Activated CD4-positive, alpha-beta T cell treated with anti-CD3 and anti-CD28 coated beads, Interleukin-2, amount 50 U/mL, for 48 hours (primary cell): ENCODE data around the gene ZNF662.
A peak's percentile ranks its signal among the peaks of the same experiment; 100 is the strongest.

Source experiments
- DNase-seq, 2 experiments: peaks; one replicate each; pipeline ENCODE4 v3.0.0-alpha.2; 2020

The ZNF662 gene

DNA sequence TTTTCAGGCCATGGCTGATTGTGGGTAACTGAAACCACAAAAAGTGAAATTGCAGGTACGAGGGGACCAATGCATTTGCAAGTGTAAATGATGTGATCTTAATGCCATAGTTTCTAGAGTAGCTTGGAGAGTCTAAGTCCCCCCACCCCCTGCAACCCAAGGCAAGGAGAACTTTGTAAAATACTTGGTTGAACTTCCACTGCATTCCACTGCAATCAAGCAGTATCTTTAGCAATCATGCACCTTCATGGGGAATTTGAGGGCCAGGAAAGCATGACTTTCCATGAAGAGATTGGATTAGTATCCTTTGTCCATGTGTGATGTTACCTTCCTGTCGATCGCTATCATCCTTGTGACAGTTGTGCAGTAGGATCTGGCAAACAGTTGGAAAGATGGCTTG, 18.9 kb upstream of the ZNF662 start:
- no peak for DNase-seq

DNA sequence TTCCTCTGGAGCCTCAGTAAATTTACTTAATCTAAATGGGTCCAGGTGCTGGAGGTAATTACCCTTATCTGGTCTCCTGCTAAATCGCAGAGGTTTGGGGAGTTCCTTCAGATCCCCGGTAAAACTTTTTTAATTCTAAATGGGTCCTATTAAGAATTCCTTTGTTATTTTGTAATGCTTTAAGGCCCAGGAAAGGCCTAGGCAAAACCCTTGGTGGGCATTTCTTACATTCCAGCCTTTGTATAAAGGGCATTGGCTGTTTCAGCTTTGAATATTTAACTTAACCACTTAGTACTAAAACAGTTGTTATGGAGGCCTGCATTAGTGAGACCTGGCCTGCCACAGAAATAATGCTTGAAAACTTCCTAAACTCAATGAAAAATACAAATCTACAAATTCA, 14.9 kb upstream of the ZNF662 start:
- no peak for DNase-seq

DNA sequence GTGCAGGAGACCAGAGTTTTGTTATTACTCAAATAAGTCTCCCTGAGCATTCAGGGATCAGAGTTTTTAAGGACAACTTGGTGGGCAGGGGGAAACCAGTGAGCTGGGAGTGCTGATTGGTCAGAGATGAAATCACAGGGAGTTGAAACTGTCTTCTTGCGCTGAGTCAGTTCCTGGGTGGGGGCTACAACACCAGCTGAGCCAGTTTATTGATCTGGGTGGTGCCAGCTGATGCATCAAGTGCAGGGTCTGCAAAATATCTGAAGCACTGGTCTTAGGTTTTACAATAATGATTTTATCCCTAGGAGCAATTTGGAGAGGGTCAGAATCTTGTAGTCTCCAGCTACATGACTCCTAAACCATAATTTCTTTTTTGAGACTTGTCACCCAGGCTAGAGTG, 13.8 kb upstream of the ZNF662 start:
- no peak for DNase-seq

DNA sequence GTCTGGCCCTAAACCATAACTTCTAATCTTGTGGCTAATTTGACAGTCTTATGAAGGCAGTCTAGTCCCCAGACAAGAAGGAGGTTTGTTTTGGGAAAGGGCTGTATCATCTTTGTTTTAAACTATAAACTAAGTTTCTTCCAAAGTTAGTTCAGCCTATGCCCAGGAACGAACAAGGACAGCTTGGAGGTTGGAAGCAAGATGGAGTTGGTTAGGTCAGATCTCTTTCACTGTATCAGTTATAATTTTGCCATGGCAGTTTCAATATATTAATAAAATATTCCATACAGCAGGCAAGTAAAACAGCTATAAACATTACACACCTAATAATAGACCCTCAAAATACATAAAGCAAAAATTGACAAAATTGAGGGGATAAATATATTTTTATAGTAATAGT, 13.1 kb upstream of the ZNF662 start:
- DNase-seq: no peak

- no peak for DNase-seq
Measured at GRCh38 chr3:42894698-42895579, 11.0 kb upstream of the ZNF662 start.

DNA sequence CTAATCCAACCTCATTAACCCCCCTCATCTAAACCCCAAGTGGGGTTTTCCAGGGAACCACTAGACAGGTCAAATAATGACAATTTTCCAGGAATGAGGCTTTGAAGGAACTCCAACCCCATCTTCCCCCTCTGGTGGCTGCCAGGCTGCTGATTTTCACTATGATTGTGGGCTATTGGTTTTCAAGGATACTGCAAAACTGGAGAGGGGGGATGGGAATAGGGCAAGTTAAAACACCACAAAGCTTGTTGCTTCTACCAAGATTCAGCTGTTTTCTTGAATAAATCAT, 10.4 kb upstream of the ZNF662 start:
- no peak for DNase-seq

- DNase-seq: no peak
Measured at GRCh38 chr3:42898896-42899675, 6.9 kb upstream of the ZNF662 start.

GRCh38 chr3:42900226-42901072, 5.5 kb upstream of the ZNF662 start:
- DNase-seq: no peak

GRCh38 chr3:42901073-42901415, 4.9 kb upstream of the ZNF662 start:
- peak in 1 of 2 experiments; percentile 10 for DNase-seq

DNA sequence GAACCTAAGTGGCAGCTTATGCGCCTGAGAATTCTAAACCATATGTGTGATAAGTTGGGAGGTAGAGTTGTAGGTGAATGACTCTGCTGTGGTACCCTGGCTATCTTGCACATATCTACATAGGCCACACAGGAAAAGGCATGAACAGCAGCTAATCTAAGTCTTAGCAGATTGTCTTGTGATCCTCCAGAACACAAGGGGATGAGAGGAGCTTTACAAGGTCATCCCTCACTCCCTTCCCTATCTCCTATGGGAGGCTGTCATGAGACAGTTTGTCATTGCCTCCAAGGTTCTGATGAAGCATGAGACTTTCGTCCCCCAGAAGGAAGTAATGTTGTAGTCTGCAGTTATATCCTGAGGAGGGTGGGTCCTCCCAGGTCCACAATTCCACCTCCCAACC, 3.7 kb upstream of the ZNF662 start:
- no peak for DNase-seq

- no peak for DNase-seq
Measured at GRCh38 chr3:42904076-42904475, 1.9 kb upstream of the ZNF662 start.

DNA sequence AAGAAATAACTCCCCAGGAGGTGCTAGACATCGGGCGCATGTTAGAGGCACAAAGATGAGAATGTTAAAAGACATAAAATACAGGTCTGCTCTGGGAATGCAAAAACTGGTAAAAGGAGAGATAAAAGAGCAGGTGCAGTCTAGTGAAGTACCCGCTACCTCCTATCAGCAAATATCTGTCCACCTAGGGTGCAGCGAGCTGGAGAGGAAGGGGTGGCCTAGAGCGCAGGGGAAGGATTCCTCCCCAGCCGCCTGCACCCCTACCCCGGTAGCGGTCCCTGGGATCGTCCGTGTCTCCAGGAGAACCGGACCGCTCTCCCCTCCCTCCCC, 237 bp upstream of the ZNF662 start:
- DNase-seq: no peak

DNA sequence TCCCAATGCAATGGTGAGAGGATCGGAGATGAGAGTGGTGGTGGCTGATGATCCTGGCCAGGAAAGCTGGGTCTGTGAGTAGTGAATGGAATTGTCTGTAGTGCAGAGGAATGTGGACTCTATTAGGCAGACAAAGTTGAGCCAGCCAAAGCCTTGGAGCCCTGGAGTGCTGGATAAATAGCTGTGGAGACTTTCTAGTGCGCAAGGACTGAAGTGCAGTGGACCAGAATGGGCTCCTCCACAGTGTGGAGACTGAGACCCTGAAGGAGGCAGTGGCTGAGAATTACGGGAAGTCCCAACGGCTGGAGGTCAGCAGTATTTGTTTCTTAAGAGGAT, 874 bp downstream of the ZNF662 start:
- DNase-seq: no peak

DNA sequence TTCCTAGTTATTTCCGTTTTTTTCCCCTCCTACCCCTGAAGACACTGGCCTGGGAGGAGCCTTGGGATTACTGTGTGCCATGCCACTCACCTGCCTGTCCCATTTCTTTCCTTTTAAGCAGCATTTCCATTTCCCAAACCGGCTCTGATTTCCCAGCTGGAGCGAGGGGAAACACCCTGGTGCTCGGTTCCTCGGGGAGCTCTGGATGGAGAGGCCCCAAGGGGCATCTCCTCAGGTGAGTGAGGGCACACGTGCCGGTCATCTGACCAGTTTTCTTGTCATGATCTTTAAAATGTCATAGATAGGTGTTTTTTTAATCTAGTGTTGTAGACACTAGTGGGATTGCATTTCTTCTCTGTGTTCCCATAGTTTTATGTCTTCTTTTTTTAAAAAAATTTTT, 2.7 kb downstream of the ZNF662 start:
- no peak for DNase-seq

GRCh38 chr3:42911551-42911950, 5.6 kb downstream of the ZNF662 start:
- DNase-seq: no peak

DNA sequence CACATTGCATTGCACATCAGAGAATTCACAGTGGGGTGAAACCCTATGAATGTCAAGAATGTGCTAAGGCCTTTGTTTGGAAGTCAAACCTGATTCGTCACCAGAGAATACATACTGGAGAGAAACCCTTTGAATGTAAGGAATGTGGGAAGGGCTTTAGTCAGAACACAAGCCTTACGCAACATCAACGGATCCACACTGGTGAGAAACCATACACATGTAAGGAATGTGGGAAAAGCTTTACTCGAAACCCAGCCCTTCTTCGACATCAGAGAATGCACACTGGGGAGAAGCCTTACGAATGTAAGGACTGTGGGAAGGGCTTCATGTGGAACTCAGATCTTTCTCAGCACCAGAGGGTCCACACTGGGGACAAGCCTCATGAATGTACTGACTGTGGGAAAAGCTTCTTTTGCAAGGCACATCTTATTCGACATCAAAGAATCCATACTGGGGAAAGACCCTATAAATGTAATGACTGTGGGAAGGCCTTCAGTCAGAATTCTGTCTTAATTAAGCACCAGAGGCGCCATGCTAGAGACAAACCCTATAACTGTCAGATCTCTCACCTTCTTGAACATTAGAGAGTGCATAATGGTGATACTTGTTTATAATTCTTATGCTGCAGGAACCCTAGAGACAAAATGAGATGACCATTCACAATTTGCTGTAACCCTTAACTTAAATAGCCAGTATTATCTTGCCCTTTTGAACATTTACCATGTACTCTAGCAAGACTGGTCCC, 9.0 kb downstream of the ZNF662 start:
- no peak for DNase-seq

DNA sequence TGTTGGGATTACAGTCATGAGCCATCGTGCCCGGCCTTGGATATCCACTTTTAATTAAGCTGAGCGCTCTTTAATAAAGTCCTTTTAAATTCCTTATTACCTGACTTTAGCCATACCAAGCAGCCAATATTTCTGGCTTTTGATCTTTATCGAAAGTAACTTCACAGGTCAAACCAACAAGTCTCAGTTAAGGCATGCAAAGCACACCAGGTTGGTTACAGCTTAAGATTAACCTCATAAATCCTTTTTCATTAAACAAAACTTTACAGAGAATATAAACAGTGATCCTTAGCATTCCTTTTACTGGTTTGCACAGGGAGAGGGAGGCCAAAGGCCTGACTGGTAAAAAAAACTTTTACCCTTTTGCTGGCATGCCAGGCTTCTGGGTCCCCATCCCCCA, 17.7 kb downstream of the ZNF662 start:
- DNase-seq: no peak

GRCh38 chr3:42926310-42926709, 20.4 kb downstream of the ZNF662 start:
- no peak for DNase-seq

GRCh38 chr3:42934111-42934510, 28.2 kb downstream of the ZNF662 start:
- DNase-seq: no peak

- DNase-seq: no peak
Measured at GRCh38 chr3:42934910-42935309, 29.0 kb downstream of the ZNF662 start.

DNA sequence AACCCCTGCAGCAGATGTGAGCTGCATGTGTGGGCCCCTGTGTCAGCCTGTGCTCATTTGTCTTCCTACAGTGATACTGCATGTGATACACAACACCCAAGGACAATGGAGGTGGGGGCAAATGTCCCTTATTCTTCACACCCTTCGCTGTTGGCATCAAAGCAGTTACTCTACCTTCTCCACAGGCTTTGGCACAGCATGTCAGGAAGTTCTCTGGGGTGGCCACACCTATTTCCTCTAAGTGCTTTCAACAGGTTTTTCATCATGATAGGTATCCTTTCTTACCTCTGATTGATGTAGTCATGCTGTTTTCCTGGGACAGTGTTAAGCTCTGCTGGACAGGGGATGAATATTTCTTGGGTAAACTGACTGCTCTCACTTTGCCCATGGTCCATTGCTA, 29.5 kb downstream of the ZNF662 start:
- no peak for DNase-seq

GRCh38 chr3:42936157-42936981, 30.4 kb downstream of the ZNF662 start:
- no peak for DNase-seq
